Fibroblast of the aortic adventitia (primary cell): ENCODE results near the gene BMAL1. TPM values are rescaled to one million over a fixed set of nuclear protein-coding genes. Genes with fewer than 3 reads are reported as not detected.

Source experiments
- DNase-seq: peaks from one replicate; pipeline ENCODE4 v3.0.0-alpha.2; 2010; ENCODE audit warnings: low read depth
- H3K4me3 ChIP-seq: 2 replicates; pipeline ENCODE4 v1.5.1; 2011; ENCODE audit warnings: low read depth, mild to moderate bottlenecking, control low read depth, low read length, moderate library complexity
- total RNA-seq: library from RNA; depleted of rRNA; stranded (reverse); fragments of >200 nt; gene quantifications from 2 replicates; pipeline ENCODE4 v1.2.3, GENCODE V29; 2012; ENCODE audit warnings: low replicate concordance
- TF ChIP-seq, protein P1 (sequence below): IDR thresholded peaks from 2 replicates; pipeline ENCODE4 v1.5.1; 2011; ENCODE audit warnings: mild to moderate bottlenecking, low read length, control low read depth, inconsistent platforms; ENCODE audit not compliant: insufficient read depth

BMAL1 gene
- total RNA-seq, 1 donor, result 5.5 TPM

DNA sequence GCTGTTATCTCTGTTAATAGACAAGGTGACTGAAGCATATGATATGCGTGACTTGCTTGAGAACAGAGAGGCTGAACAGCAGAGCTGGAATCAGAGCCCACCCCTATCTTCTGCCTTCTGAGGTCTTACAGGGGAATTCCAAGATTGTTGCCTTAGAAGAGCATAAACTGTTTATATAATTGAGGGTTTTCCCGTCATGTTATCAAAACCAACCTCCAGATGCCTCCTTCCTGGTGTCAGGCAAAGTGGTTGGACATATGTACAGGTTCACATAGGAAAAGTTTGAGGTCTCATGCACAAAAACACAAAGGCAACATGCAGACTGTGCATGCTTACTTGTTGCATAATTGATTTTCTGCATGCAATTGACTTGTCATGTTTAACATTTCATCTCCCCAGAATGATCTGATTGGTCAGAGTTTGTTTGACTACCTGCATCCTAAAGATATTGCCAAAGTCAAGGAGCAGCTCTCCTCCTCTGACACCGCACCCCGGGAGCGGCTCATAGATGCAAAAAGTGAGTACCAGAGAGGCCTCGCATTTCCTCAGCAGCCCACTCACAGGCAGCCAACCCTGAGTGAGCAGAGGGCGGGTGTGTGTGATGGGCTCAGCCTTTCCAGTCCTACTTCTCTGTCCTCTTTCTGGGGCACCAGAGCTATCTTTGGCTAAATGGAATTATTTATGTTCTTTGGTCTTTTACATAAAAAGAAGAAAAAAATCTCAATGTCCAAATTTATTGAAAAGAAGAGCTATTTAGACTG lies 88.9 kb downstream of the BMAL1 start:
- H3K4me3 ChIP-seq, result no peak overlapping the region
- TF ChIP-seq, protein P1, sequence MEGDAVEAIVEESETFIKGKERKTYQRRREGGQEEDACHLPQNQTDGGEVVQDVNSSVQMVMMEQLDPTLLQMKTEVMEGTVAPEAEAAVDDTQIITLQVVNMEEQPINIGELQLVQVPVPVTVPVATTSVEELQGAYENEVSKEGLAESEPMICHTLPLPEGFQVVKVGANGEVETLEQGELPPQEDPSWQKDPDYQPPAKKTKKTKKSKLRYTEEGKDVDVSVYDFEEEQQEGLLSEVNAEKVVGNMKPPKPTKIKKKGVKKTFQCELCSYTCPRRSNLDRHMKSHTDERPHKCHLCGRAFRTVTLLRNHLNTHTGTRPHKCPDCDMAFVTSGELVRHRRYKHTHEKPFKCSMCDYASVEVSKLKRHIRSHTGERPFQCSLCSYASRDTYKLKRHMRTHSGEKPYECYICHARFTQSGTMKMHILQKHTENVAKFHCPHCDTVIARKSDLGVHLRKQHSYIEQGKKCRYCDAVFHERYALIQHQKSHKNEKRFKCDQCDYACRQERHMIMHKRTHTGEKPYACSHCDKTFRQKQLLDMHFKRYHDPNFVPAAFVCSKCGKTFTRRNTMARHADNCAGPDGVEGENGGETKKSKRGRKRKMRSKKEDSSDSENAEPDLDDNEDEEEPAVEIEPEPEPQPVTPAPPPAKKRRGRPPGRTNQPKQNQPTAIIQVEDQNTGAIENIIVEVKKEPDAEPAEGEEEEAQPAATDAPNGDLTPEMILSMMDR, result no peak
- DNase-seq, result no peak

DNA sequence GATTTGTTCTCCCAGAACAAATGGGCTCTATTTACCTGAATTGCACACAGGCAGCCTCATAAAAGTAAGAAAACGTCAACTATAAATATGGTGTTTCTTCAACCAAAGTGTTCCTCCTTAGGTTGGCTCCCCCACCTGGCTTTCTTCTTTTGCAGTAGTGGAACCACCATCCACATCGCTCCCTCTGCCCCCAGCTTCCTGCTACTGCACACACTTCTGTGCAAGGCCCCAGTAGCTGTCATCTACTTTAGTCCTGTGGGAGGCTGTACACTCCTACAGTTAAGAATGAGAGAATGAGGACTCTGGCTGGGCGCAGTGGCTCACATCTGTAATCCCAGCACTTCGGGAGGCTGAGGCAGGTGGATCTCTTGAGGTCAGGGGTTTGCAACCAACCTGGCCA lies 89.5 kb downstream of the BMAL1 start:
- DNase-seq, result no peak
- TF ChIP-seq, protein P1, result no peak
- H3K4me3 ChIP-seq, result no peak overlapping the region

DNA sequence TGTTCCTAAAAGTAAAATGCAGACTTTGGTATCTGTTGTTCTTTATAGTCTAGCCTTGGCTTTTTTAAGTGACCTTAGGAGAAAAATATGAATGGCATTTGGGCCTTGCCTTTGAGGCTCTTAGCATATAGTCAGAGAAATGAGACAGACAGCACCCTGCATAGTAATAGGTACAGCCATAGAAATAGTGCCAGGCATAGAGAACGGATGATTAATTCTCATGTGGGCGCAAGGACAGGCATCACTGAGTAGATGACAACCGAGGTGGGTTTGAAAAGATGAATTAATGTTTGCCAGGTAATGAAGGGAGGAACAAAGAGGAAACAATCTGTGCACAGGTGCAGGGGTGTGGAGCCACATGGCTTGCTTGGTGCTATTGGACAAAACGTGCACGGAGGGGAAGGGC lies 90.5 kb downstream of the BMAL1 start:
- no peak for DNase-seq
- TF ChIP-seq, protein P1, result no peak
- H3K4me3 ChIP-seq, result no peak overlapping the region

DNA sequence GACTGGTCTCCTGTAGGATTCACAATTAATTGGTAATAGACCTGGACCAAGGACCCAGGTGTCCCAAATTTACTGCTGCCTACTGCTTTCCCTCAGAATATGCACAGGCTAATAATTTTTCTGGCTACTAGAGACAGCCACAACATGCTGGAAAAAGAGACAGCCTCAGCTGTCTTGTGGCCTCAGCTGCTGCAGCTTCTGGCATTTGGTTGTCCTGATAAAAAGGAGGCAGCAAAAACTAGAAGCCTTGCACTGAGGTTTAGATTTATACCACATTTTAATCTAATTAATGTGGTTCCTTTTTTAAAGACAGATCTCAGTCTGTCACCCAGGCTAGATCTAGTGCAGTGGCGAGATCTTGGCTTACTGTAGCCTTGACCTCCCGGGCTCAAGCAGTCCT lies 95.6 kb downstream of the BMAL1 start:
- no peak overlapping the region for H3K4me3 ChIP-seq
- no peak for DNase-seq
- TF ChIP-seq, protein P1, result no peak

GRCh38 chr11:13375798-13376197 lies 98.2 kb downstream of the BMAL1 start:
- peak; percentile 9 for DNase-seq
- H3K4me3 ChIP-seq, result no peak overlapping the region
- TF ChIP-seq, protein P1, result no peak

- TF ChIP-seq, protein P1, result no peak
- H3K4me3 ChIP-seq, result no peak overlapping the region
- no peak for DNase-seq
These were observed 98.8 kb downstream of the BMAL1 start for GRCh38 chr11:13376402-13376801.

GRCh38 chr11:13376838-13377237 lies 99.2 kb downstream of the BMAL1 start:
- TF ChIP-seq, protein P1, result no peak
- no peak overlapping the region for H3K4me3 ChIP-seq
- DNase-seq, result no peak
